Measurements from ENCODE around the gene RGS14. TPM values are rescaled to one million over a fixed set of nuclear protein-coding genes. Genes with fewer than 3 reads are reported as not detected.

RGS14 gene
- total RNA-seq, 4 donors from 2014 or later: 3.7 to 18.3 (median 11.9) TPM

GRCh38 chr5:177366528-177367322 lies 9.0 kb downstream of the RGS14 start:
- no peaks in the 10 kb centered on the region for H3K27me3 ChIP-seq
- peak overlapping the region; percentile 90 to 95 (median 93) for H3K27ac ChIP-seq (replicated peaks in 1 of 4)
- DNase-seq (ENCODE audit: extremely low spot score): peak; percentile 94
- TF ChIP-seq CTCF (IDR thresholded peaks at IDR 0.05): no peak
- peak; percentile 68 to 70 for TF ChIP-seq POLR2AphosphoS5 (IDR thresholded peaks at IDR 0.05)
- peaks cover 0 to under 1% (median 0%) of the 10 kb centered on the region in 4 donors for H3K36me3 ChIP-seq
- H3K9me3 ChIP-seq: no peaks in the 10 kb centered on the region
- 17% methylated on average over 18 of the region's 36 CpGs for WGBS
- peak overlapping the region; percentile 52 to 66 (median 58) for H3K4me3 ChIP-seq
- H3K4me1 ChIP-seq: peaks cover 38 to 78% (median 61%) of the 10 kb centered on the region in 4 donors
- intact Hi-C loops (cut with DNase I): no loop called here

GRCh38 chr5:177367323-177367848 lies 9.7 kb downstream of the RGS14 start:
- Histone ChIP-seq H3K4me1 (peaks cover 38 to 78% (median 65%) of the 10 kb centered on the region in 4 donors), H3K9me3 (no peaks in the 10 kb centered on the region), H3K36me3 (peaks cover 0 to 6% (median 0%) of the 10 kb centered on the region in 4 donors), H3K4me3 (peak overlapping the region; percentile 52 to 66 (median 58)), H3K27ac (replicated peaks in 1 of 4) (peak overlapping the region; percentile 90 to 95 (median 93)), H3K27me3 (no peaks in the 10 kb centered on the region)
- no peak for DNase-seq (ENCODE audit: extremely low spot score)
- no peak for TF ChIP-seq POLR2A (IDR thresholded peaks at IDR 0.05; ENCODE audit: low read depth)
- WGBS: 58% methylated on average over 11 of the region's 46 CpGs
- intact Hi-C loops (cut with DNase I): no loop called here

GRCh38 chr5:177367981-177368868 lies 10.5 kb downstream of the RGS14 start:
- H3K4me1 ChIP-seq: peaks cover 32 to 71% (median 58%) of the 10 kb centered on the region in 4 donors
- intact Hi-C loops (cut with DNase I): no loop called here

GRCh38 chr5:177368869-177369644 lies 11.3 kb downstream of the RGS14 start:
- WGBS: 72% methylated on average over 5 of the region's 5 CpGs
- no peak for DNase-seq (ENCODE audit: extremely low spot score)
- Histone ChIP-seq H3K4me1 (peaks cover 25 to 62% (median 52%) of the 10 kb centered on the region in 4 donors), H3K27me3 (no peaks in the 10 kb centered on the region), H3K9me3 (no peaks in the 10 kb centered on the region), H3K36me3 (peaks cover 0 to 6% (median 0%) of the 10 kb centered on the region in 4 donors), H3K4me3 (no peak overlapping the region), H3K27ac (replicated peaks in 1 of 4) (peak overlapping the region in 2 of 4 donors; percentile 0 to 65)
- intact Hi-C loops (cut with DNase I): no loop called here
- peak; percentile 25 to 66 (median 30) for TF ChIP-seq CTCF (IDR thresholded peaks at IDR 0.05)
- no peak for TF ChIP-seq EP300 (IDR thresholded peaks at IDR 0.05)
- no peak for TF ChIP-seq POLR2AphosphoS5 (IDR thresholded peaks at IDR 0.05)
- no peak for TF ChIP-seq POLR2A (IDR thresholded peaks at IDR 0.05; ENCODE audit: low read depth)

More at GRCh38 chr5:177367981-177368868, 10.5 kb downstream of the RGS14 start:
- TF ChIP-seq EP300 (IDR thresholded peaks at IDR 0.05) (no peak), POLR2AphosphoS5 (IDR thresholded peaks at IDR 0.05) (no peak), POLR2A (IDR thresholded peaks at IDR 0.05; ENCODE audit: low read depth) (no peak), CTCF (IDR thresholded peaks at IDR 0.05) (no peak)
- WGBS: 86% methylated on average over 29 of the region's 29 CpGs
- Histone ChIP-seq H3K9me3 (no peaks in the 10 kb centered on the region), H3K27me3 (no peaks in the 10 kb centered on the region), H3K36me3 (peaks cover 0 to 6% (median 0%) of the 10 kb centered on the region in 4 donors), H3K4me3 (peak overlapping the region in 3 of 4 donors; percentile 52 to 59 (median 56)), H3K27ac (replicated peaks in 1 of 4) (peak overlapping the region in 3 of 4 donors; percentile 92 to 95 (median 94))
- DNase-seq (ENCODE audit: extremely low spot score): no peak
